ENCODE data around the gene TLE4.

DNA sequence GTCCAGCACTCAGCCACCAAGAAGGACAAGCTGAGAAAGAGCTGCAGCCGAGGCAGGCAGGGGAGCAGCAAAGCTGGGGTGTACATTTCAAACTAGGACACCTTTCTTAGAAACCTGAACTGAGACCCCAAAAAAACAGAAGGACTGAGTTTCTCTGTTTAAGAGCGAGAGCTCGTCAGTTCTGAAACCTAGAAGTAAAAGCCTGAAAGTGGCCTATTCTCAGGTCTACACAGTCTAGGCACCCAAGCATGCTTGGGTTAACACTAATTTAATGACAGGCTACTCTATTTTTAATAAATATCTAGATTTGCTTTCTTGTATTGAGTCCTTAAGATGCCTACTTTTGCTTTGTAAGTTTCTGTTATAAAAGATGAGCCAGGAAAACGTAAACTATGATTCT is 49.0 kb upstream of the TLE4 start:
- TF ChIP-seq, protein P1, sequence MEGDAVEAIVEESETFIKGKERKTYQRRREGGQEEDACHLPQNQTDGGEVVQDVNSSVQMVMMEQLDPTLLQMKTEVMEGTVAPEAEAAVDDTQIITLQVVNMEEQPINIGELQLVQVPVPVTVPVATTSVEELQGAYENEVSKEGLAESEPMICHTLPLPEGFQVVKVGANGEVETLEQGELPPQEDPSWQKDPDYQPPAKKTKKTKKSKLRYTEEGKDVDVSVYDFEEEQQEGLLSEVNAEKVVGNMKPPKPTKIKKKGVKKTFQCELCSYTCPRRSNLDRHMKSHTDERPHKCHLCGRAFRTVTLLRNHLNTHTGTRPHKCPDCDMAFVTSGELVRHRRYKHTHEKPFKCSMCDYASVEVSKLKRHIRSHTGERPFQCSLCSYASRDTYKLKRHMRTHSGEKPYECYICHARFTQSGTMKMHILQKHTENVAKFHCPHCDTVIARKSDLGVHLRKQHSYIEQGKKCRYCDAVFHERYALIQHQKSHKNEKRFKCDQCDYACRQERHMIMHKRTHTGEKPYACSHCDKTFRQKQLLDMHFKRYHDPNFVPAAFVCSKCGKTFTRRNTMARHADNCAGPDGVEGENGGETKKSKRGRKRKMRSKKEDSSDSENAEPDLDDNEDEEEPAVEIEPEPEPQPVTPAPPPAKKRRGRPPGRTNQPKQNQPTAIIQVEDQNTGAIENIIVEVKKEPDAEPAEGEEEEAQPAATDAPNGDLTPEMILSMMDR (optimal IDR thresholded peaks at IDR 0.05 in 1 of 3, IDR thresholded peaks at IDR 0.05 in 1 of 3, conservative IDR thresholded peaks at IDR 0.05 in 1 of 3; ENCODE audit: extremely low read depth in 1 of 3, insufficient read depth in 2 of 3, low read length in 3 of 3) = no peak
- no peak for TF ChIP-seq EZH2 (IDR thresholded peaks at IDR 0.05; ENCODE audit: low read length)

All from keratinocyte (primary cell).